PC-3 (cell line): ENCODE measurements around the gene INPP5D.

ENCODE experiments used
- EZH2 ChIP-seq: fragments of 300-600 bp; sonication (generic); IDR thresholded peaks from one replicate; pipeline ENCODE4 v1.6.1; 2017; ENCODE audit warnings: antibody characterized with exemption, mild to moderate bottlenecking, low read length; ENCODE audit not compliant: unreplicated experiment
- EZH2phosphoT487 ChIP-seq: fragments of 300-600 bp; sonication (generic); IDR thresholded peaks from 2 replicates; pipeline ENCODE4 v1.6.1; 2018; ENCODE audit warnings: mild to moderate bottlenecking, antibody characterized with exemption, low read length, borderline replicate concordance
- TF ChIP-seq, protein P1 (sequence below): fragments of 300-600 bp; sonication (generic); conservative IDR thresholded peaks from 2 replicates; pipeline ENCODE4 v1.5.1; 2017; ENCODE audit warnings: antibody characterized with exemption, low read depth, mild to moderate bottlenecking, low read length

DNA sequence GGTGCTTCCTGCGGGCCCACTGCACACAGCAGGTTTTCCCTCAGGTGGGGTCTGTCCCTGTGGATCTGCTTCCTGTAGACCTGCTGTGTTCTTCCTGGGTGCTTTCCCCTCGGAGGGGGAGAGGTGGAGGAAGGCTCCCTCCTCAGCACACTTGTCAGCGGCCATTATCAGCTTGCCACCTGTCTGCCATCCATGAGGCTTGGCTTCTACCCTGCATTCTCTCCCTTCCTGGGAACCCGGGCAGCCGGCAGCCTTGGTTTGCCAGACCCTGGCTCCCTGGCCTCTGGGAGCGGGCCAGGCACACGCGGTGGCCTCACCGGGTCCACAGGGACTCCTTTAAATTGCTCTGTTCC is 58.5 kb downstream of the INPP5D start:
- TF ChIP-seq, protein P1, sequence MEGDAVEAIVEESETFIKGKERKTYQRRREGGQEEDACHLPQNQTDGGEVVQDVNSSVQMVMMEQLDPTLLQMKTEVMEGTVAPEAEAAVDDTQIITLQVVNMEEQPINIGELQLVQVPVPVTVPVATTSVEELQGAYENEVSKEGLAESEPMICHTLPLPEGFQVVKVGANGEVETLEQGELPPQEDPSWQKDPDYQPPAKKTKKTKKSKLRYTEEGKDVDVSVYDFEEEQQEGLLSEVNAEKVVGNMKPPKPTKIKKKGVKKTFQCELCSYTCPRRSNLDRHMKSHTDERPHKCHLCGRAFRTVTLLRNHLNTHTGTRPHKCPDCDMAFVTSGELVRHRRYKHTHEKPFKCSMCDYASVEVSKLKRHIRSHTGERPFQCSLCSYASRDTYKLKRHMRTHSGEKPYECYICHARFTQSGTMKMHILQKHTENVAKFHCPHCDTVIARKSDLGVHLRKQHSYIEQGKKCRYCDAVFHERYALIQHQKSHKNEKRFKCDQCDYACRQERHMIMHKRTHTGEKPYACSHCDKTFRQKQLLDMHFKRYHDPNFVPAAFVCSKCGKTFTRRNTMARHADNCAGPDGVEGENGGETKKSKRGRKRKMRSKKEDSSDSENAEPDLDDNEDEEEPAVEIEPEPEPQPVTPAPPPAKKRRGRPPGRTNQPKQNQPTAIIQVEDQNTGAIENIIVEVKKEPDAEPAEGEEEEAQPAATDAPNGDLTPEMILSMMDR: no peak
- no peak for TF ChIP-seq EZH2
- TF ChIP-seq EZH2phosphoT487: no peak
